IPS DF 4.7 (cell line): ENCODE measurements around the gene MTR.

Experiments used
- DNase-seq: peaks from one replicate; pipeline ENCODE4 v3.0.0-alpha.2; 2013; ENCODE audit warnings: low spot score; ENCODE audit errors: extremely low read depth

Gene MTR

DNA sequence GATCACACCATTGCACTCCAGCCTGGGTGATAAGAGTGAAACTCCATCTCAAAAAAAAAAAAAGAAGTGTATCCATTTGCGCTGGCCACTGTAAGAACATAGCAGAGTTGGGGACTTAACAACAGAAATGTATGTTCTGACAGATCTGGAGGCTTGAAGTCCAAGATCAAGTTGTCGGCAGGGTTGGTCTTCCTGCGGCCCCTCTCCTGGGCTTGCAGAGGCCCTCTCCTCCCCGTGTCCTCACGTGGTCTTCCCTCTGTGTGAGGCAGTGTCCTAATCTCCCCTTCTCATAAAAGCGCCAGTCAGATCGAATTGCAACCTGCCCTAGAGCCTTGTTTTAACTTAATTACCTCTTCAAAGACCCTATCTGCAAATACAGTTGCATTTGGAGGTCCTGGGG lies 156.6 kb downstream of the MTR start:
- DNase-seq: no peak

GRCh38 chr1:236952246-236953003 lies 157.3 kb downstream of the MTR start:
- no peak for DNase-seq

DNA sequence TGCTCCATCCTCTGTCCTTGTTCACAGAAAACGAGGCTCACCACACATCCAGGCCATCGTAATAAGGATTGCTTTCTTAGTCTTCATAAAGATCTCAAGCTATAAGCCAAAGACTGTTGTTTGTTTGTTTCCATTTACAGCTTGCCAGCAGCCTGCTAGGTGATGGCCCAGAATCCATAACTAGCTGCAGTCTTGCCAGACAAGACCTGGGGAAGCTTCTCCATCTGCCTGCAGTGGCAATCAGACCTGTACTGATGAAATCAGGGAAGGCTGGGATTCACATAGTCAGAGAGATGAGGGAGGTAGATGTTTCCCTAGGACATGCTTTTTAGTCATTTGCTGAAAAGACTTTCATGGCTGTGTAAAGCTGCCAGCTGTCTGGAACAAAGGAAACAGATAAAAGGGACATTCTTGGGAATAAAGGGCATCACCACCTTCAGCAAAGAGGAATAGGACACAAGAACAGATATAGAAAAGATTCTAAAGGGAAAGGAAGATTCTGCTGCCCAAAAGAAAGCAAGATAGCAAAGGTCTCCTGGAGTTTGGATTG lies 158.1 kb downstream of the MTR start:
- DNase-seq: no peak
